ENCODE results near the gene GALNT7.

GALNT7 gene

DNA sequence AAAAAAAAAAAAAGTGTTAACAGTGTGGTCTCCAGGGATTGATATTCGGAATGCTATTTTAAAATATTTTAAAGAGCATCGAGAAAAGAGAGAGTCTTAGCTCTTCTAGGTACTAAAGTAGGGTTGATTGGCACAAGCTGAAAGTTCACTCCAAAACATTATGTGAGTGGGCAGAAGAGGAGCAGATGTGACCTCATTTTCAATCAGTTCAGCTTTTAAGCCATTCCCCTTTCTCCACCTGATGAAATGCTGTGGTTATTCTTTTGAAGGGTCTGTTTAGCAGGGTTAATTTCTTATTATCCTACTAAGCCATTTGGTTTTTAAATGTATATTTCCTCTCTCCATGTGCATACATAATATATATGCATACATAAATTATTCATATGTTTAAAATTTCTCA, 69.2 kb downstream of the GALNT7 start:
- DNase-seq: no peak

DNA sequence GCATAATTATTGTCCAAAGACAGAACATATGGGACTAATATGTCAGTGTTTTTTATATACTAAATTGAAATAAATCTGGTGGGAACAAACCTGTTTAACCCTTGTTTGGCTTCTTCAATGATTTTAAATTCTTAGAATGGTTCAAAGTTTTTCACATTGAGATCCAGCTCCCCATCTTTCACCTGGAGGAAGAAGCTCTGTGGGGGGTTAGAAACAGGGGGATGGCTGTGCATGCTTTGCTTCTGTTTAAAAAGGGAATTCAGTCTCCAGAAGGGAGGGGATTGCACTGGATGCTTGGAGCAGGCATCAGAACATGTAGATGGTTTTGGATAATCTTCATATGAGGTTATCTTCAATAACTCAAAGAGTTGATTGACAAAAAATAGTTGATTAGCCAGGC, 72.1 kb downstream of the GALNT7 start:
- DNase-seq: no peak

DNA sequence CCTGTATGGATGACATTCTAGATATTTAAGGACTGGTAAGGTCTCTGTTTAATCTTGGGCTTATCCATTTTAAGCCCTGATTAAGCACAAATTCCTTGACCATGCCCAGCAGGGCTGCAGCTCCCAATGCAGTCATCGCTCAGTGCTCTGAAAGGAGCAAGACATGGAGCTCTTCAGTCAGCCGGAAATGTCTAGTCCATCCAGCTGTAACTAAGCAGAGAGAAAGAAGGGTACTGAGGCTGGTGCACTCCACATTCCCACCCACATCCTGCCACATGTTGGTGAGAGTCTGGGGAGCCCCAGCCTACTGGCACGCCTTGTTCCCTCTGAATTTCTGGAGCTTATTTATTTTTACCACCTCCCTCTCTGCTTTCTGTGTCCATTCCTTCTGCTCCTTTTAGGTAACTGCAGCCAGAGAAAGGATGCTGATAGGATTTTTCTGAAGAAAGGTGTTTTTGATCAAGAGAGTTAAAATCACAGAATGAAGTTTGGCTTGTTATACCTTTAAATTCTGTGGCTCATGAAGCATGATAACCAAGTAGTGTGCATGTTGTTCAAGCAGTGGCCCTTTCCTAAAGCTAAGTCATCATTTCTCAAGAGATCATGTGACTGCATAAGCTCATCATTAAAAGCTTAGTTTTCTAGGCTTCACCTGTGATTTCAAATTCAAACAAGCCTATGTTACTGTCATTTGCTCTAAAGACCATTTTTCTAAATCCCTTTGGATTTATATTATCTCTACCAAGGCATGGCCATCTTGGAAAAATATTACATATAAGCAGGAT, 74.0 kb downstream of the GALNT7 start:
- no peak for DNase-seq

DNA sequence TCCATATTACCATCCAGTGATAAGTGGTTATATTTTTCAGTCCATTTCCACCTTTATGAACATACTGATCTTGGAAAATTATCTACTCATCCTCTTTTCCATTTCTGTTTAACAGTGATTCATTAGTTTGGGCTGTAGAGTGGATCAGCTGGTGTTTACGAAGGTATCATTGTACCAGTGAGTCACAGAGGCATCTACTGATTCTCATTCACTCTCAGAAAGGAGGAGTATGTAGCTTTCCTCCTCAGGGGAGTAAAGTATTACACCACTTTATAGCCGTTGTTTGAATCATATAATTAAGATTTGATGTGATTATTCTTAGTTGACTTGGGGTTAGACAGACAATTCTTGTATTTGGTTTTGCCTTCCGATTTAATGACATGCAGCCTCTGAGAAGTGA, 74.7 kb downstream of the GALNT7 start:
- DNase-seq: no peak

DNA sequence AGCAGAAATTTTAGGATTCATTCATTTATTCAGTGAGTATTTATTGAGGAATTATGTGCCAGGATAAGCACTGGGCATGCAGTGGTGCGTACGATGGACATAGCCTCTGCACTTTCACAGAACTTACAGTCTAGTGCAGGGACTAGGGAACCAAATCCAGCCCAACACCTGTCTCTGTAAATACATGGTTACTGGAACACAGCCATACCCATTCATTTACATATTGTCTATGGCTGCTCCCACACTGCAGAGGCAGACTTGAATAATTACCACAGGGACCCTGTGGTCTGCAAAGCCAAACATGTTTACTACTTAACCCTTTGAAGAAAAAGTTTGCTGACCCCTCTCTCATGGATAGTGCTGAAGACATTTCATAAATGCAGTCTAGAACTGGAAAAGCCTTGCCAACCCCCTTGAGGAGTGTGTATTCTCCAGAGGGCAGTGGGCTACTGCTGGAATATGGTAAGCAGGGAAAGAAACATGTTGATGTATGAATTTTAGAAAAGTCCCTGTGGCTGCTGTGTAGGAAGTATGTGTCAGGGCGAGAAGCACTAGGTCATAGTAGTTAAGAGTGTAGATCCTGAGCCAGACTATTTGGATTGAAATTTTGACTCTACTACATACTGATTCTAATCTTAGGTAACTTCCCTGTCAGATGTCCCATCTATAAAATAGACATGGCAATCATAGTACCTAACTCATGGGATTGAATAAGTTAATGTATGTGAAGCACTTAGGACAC, 75.5 kb downstream of the GALNT7 start:
- DNase-seq: no peak

DNA sequence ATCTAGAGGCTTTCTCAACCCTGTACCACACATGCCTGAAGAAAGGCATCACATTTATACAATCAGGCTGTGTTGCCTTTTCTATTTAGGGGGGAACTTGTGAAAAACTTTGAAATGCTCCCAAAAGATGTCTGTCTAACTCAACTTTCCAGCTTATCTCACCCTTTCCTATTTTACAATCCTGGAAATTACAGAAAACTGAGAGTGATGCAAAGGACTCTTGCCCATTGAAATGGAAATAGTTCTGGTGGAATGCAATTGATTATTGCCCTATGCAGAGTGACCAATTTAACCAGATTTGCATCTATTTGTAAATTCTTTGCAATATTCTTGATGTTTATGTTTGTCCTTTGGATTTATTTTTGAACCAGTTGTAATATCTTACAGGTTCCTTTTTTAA, 77.3 kb downstream of the GALNT7 start:
- no peak for DNase-seq

DNA sequence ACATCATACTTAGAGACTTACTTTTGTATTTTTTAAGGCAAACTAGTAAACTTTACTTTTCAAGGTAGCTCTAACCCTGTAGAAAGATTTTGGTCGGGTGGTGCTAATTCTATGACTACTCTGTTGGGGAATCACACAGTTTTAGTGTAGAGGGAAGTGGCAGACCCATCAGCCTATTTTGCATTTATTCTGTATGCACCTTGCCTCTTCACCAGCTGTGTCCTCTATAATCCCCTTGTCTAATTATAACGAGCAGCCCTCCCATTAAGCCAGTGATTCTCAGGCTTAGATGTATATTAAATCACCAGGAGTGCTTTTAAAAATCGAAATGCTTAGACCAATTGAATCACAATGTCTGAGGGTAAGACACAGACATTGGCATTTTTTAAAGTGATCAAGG, 78.1 kb downstream of the GALNT7 start:
- no peak for DNase-seq

DNA sequence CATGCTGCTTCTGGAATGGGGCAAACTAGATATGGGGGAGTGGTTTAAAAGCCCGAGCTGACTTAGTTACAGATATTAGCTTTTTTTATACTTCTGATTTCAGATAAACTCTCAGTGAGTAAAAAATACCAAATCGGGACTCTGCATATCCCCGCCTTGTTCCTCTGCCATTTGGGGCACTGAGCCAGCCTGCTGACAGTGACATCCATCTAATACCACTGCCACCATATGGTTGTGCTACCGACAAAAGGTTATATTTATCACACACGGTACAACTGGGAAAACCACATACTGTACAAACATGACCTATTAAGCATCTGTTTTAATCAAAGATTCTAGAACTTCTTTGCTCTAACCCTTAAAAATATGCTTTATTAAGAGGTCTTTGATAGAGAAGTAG, 78.7 kb downstream of the GALNT7 start:
- no peak for DNase-seq

DNA sequence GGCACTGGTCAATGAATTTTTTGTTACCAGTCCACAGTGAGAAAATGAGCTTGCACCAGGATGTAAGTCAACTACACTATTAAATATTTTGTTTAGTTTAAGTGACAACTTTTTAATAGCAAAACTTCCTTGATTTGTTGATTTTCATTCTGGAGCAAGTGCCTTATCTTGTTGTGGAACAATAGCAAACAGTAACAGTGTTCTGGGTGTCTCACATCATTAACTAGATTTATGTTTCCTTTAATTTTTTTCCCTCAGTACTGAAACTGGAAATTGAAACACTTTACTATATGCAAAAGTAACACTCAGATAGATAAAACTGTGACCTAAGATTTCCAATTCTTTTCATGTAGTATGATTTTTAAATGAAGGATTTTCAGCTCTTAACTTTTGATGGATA, 80.1 kb downstream of the GALNT7 start:
- no peak for DNase-seq

DNA sequence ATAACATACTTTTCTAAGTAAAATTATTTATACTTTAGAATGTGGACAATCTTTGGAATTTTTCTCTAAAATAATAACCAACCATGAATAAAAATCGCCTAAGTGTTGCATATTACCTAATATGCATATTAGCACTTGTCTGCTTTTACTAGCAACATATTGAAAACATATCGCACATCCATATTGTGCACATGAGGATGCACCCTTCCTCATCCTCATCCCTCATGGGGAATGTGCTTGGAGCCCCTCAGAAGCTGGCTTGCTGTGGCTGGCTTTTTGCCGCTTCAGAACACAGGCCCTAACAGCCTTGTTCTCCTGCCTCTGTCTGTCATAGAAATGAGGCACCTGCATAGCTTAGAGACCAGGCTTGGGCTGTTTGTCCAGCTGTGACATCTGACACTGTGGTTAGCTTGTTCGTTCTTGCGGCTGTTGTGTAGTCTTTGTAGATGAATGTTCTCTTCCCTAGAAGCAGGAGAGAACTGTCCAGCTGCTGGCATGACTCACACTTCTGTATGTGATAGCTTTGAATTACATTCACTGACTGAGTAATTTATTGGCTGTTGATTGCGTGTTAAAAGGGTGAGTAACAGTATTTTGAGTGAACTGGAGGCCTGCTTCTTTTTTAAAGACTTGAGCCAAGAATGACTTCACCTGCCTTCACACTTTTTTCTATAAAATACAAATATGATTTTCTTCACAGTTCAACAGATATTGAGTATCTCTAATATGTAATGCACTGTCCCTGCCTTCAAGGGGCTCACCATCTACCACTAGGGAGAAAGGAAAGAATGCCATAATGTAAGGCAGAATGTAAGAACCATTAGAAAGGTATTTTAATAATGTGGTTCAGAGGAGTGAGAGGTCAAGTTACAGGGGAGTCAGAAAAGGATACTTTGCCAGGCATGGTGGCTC, 83.7 kb downstream of the GALNT7 start:
- peak; percentile 56 to 62 for DNase-seq

DNA sequence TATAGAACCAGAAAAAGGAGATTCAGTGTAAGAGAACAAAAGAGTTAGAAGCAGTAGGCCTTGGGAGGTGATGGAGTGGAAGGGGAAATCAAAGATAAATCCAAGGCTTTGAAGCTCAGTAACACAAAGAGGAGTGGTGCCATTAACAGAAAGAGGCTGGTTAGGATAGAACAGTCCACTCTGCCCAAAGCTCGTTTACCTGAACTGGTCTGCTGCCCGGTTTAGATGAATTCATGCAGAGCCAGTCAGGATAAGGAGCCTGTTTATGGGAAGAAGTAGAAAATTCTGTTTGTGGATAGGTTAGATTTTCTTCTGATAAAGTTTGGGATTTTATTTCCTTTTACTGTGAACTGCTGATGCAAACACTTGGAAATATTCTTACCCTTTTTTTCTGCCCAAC, 85.0 kb downstream of the GALNT7 start:
- DNase-seq: no peak

DNA sequence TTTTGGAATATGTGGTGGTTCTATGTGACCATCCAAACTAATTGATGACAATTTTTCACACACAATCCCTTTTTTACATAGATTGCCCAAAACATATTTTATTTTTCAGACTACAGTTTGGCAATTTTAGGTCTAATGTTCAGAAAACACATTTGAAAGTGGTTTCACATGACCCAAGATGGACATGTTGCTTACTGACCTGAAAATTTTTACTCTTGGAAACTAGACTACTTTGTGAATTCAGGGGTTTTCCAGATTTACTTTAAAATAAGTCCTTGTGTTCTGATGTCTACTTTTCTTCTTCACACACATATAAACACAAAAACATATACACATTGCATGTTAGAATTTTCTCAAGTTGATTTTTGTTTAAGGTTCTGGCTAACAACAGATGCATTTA, 86.0 kb downstream of the GALNT7 start:
- no peak for DNase-seq

DNA sequence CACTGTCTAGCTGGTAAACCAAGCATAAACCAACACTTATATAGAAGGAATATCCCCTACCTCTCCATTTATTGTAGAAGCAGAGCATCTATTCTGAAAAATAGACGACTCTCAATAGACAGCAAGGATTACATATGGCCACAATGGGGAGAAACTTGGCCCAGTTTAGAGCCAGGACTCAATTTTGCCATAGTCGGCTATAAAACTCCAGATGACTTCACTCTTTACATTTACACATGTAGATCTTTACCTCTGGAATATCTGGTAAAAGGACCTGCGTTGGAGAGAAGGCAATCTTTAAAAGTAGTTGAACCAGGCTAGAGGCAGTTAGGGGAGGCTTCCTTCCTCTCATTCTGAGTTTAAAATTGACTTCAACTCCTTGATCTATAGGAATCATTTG, 88.2 kb downstream of the GALNT7 start:
- no peak for DNase-seq

DNA sequence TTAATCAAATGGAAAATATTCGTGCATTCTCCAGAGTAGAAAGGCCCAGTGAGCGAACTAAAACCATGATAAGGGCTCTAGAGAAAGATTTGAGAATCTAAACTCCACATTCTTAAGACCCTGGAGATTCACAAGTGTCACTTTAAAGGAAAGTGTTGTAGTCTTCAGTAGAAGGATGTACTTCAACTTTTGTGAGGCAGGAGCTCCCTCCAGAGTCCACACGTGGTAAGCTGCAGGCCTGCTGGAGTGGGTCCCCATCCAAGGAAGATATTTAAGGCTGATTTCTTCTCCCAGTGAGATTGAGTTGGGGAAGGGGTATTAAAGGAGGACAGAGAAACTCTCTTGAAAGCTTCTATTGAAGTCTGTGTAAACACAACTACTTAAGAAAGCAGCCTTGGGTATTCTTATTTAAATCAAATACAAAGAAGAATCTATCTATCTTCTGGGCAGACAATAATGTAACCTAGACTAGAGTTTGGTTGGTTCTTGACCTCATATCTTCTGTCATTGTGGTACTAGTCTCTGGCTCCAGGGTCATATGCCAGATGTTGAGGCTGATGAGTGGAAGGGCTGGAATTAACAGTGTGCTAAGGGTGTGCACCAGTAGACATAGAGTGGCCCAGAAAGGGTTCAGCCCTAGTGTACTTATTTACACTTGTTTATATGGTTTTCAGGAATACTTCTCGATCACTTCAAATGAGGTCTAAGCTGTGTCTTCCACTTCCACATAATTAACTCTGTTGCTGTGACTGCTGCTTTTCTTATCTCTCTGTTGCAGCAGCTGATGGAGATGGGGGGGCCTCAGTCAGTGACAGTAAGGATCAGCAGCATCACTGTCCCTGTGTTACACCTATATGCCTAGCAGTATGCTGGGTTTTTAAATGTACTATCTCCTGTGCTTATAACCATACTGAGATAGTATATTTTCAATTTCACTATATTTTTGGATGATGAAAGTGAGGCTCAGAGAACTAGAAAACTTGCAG, 89.4 kb downstream of the GALNT7 start:
- peak; percentile 10 to 46 for DNase-seq

DNA sequence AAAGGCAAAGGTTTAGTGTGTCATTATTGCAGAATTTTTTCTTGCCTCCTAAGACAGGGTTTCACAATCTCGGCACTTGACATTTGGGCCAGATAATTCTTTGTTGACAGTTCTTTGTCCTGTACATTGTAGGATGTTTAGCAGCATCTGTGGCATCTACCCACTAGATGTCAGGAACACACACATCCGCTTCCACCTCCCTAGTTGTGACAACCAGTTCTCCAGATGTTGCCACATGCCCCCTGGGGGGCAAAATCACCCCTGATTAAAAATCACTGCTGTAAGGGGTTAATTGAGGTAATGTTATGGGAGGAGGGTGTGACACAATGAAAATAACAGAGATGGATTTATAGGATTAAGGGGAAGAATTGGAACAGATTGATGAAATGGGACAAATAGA, 90.3 kb downstream of the GALNT7 start:
- no peak for DNase-seq

DNA sequence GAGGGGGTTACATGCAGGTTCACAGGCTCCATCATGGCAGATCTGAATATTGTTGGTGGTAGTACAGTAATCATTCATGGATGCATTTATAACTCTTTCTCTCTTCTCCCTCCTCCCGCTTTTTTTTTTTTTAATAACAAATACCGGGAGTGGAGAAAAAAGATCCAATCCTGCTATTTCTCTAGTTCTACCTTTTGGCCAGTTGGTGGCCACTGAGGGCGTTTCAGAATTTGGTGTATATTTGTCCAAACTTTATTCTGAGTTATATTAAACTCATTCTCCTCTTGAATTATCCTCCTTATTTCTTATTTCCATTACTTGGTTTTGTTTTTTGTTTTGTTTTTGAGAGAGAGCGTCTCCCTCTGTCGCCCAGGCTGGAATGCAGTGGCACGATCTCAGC, 90.7 kb downstream of the GALNT7 start:
- no peak for DNase-seq

DNA sequence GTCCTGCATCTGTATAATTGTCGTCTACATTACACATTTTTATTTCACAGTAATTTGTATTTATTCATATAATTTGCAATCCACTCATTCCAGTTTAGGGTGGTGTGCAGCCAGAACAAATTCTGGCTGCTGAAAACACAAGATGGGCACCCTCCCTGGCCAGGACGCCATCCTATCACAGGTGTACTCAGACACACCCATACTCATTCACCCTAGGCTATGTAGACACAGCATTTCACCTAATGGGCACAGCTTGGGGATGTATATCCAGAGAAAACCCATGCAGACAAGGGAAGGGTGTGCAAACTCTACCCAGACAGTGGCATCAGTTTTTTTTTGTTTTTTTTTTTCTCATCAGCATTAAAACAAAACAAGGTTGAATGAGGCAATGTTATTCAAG, 92.4 kb downstream of the GALNT7 start:
- DNase-seq: peak in 1 of 2 experiments; percentile 17

DNA sequence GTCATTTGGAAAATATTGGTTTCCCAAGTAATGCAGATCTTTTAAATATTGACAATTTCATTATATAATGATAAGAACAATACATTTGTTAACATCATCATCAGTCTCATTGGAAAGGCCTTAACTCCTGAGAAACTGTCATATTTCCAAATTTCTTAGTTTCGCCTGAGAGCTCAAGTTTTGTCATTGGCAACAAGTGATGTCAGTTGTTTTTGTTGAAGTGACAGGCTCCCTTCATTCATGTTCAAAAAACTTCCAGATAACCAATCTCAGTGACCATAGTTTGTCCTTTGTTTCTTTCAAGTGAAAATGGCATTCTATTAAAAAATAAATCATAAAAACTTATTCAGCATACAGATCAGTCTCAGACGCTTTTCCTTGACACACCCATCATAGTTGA, 93.8 kb downstream of the GALNT7 start:
- no peak for DNase-seq

DNA sequence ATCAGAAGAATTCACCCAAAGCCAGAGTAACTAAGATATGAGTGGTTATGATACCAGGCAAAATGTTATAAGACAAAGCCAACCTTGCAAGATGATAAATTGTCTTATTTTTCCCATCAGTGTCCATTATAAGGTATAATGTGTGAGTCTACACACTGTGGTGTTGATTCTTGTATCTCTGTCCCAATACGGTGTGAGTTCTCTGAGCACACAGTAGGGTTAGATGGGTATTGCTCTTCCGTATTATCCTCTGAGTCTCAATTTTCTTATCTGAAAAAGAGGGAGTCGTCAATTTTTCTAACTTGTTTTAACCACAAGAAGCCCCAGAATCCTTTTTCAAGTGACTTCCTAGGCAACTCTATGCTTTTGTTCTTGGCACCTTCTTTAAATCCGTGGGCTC, 95.6 kb downstream of the GALNT7 start:
- no peak for DNase-seq

DNA sequence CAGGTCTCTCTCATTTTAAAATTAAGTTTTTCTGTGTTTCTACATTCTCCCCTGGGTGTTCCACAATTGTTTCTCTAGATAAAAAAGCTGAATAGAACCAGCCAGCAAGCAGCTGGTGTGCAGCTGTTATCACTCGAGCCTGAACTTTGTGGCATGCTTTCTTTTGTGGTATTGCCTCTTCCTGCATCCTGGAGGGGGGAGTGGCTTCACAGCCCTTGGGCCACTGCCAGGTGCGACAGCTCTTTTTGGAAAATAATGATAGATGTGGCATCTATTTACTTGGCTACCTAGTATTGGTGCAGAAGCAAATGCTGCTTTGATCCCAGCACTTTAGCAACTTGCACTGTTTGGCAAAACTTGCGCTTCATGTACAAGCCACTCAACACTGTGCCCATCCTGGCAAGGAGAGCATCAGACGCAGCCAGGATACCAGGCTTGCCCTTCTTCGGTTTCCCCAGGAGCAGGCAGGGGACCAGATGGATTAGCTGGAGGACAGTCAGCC, 96.1 kb downstream of the GALNT7 start:
- DNase-seq: peak in 1 of 2 experiments; percentile 19

DNA sequence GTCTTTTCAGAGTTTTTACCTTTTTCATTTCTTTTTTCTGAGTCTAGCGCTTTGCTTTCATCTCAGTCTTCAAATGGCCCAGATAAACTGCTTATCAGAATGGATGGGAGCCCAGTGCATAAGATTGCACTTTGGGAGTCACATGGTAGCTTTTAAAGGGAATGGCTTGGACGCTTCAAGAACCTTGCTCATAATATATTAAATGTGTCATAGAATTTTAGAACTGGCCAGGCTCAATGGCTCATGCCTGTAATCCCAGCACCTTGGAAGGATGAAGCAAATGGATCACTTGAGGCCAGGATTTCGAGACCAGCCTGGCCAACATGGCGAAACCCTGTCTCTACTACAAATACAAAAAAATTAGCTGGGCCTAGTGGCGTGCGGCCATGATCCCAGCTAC, 97.1 kb downstream of the GALNT7 start:
- no peak for DNase-seq

DNA sequence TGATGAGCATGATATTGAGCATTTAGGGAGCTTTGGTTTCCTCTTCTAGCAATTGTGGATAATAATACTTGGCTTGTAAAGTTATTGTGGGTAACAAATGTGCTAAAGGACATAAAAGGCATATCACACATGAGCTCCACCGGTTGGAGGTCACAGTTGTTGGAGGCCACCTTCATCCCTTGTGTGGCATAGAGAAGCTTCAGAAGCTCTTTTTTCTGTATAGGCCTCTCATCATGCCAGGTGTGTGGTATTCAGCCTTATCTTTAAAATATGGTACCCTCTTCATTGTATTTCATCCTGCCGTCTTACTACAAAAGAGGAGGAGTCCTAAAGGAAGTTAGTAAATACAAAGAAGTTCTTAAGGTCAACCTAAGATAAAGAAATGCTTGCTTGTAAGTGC, 99.1 kb downstream of the GALNT7 start:
- no peak for DNase-seq

All from NCI-H1930 (cell line).